Tibial nerve (tissue), 3 donors: Measurements from ENCODE around the gene AASS.

Source experiments
- POLR2A ChIP-seq, 2 donors: fragments of 450-650 bp; IDR thresholded peaks; one replicate each; pipeline ENCODE4 v1.6.1; 2017; ENCODE audit warnings: antibody characterized with exemption in 2 of 2, mild to moderate bottlenecking in 2 of 2, moderate library complexity in 2 of 2
- TF ChIP-seq, protein P1 (sequence below), 5 experiments: fragments of 200-600 bp in 3 of 5; fragments of 450-650 bp in 2 of 5; sonication (generic) in 3 of 5; IDR thresholded peaks; one replicate each; pipeline ENCODE4 v1.5.1; 2016 to 2019; ENCODE audit warnings: antibody characterized with exemption in 5 of 5, mild to moderate bottlenecking in 3 of 5, moderate library complexity in 2 of 5

DNA sequence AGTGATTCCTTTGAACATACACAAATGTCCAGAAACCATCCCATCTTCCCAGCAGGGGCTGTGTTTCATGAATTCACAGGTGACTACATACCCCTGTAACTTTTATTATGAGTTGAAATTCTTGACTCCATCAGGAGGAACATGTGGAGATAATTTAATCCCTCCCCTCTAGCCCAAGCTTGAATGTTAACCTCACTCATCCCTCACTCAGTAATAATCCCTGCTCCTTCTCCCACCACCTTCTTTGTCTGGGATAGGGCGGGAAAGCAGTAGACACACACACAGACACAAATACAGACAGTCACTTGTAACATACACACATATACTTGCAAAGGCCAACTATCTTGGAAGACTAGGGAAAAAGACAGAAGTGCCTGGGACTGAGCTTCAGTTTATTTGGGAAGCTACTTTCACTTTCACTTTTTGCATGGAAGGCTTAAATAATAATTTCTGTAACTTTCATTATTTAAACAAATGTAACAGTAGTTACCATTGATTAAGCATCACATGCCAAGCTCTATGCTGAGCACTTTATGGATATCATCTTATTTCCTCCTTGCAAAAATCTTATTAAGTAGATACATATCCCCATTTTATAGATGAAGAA lies 7.3 kb downstream of the AASS start:
- TF ChIP-seq, protein P1, sequence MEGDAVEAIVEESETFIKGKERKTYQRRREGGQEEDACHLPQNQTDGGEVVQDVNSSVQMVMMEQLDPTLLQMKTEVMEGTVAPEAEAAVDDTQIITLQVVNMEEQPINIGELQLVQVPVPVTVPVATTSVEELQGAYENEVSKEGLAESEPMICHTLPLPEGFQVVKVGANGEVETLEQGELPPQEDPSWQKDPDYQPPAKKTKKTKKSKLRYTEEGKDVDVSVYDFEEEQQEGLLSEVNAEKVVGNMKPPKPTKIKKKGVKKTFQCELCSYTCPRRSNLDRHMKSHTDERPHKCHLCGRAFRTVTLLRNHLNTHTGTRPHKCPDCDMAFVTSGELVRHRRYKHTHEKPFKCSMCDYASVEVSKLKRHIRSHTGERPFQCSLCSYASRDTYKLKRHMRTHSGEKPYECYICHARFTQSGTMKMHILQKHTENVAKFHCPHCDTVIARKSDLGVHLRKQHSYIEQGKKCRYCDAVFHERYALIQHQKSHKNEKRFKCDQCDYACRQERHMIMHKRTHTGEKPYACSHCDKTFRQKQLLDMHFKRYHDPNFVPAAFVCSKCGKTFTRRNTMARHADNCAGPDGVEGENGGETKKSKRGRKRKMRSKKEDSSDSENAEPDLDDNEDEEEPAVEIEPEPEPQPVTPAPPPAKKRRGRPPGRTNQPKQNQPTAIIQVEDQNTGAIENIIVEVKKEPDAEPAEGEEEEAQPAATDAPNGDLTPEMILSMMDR (IDR thresholded peaks at IDR 0.05), result no peak
- TF ChIP-seq POLR2A (IDR thresholded peaks at IDR 0.05), result no peak
